ENCODE measurements around the gene FSTL4.

FSTL4 gene

GRCh38 chr5:133403741-133404364 is 208.5 kb downstream of the FSTL4 start:
- Histone ChIP-seq H3K27ac (ENCODE audit: low read depth, low read length, severe bottlenecking) (no peak overlapping the region), H3K36me3 (ENCODE audit: control insufficient read depth, insufficient read depth, low read length) (no peaks in the 10 kb centered on the region), H3K4me3 (ENCODE audit: extremely low read depth, insufficient read depth, low read length, poor library complexity, severe bottlenecking) (no peak overlapping the region), H3K9me3 (ENCODE audit: control insufficient read depth, low read length) (no peaks in the 10 kb centered on the region), H3K4me1 (ENCODE audit: control insufficient read depth, insufficient read depth, low read length, poor library complexity, severe bottlenecking) (peaks cover 6% of the 10 kb centered on the region)
- 90 to 92% methylated on average over 3 to 5 of the region's 5 CpGs for WGBS, 2 experiments (ENCODE audit: insufficient coverage in 2 of 2)

GRCh38 chr5:133402775-133403174 is 209.6 kb downstream of the FSTL4 start:
- H3K36me3 ChIP-seq (ENCODE audit: control insufficient read depth, insufficient read depth, low read length): no peaks in the 10 kb centered on the region
- no peak overlapping the region for H3K27ac ChIP-seq (ENCODE audit: low read depth, low read length, severe bottlenecking)
- 78 to 92% methylated on average over 6 to 11 of the region's 12 CpGs for WGBS, 2 experiments (ENCODE audit: insufficient coverage in 2 of 2)
- no peak overlapping the region for H3K4me3 ChIP-seq (ENCODE audit: extremely low read depth, insufficient read depth, low read length, poor library complexity, severe bottlenecking)
- peaks cover 6% of the 10 kb centered on the region for H3K4me1 ChIP-seq (ENCODE audit: control insufficient read depth, insufficient read depth, low read length, poor library complexity, severe bottlenecking)
- H3K9me3 ChIP-seq (ENCODE audit: control insufficient read depth, low read length): no peaks in the 10 kb centered on the region

GRCh38 chr5:133401731-133402347 is 210.5 kb downstream of the FSTL4 start:
- H3K9me3 ChIP-seq (ENCODE audit: control insufficient read depth, low read length): no peaks in the 10 kb centered on the region
- H3K36me3 ChIP-seq (ENCODE audit: control insufficient read depth, insufficient read depth, low read length): no peaks in the 10 kb centered on the region
- H3K4me1 ChIP-seq (ENCODE audit: control insufficient read depth, insufficient read depth, low read length, poor library complexity, severe bottlenecking): peaks cover 6% of the 10 kb centered on the region
- no peak overlapping the region for H3K4me3 ChIP-seq (ENCODE audit: extremely low read depth, insufficient read depth, low read length, poor library complexity, severe bottlenecking)
- WGBS, 2 experiments (ENCODE audit: insufficient coverage in 2 of 2): 70 to 95% methylated on average over 7 to 8 of the region's 9 CpGs
- H3K27ac ChIP-seq (ENCODE audit: low read depth, low read length, severe bottlenecking): no peak overlapping the region

- peaks cover 6% of the 10 kb centered on the region for H3K4me1 ChIP-seq (ENCODE audit: control insufficient read depth, insufficient read depth, low read length, poor library complexity, severe bottlenecking)
- H3K36me3 ChIP-seq (ENCODE audit: control insufficient read depth, insufficient read depth, low read length): no peaks in the 10 kb centered on the region
- WGBS, 2 experiments (ENCODE audit: insufficient coverage in 2 of 2): 45 to 55% methylated on average over 10 of the region's 10 CpGs
- H3K27ac ChIP-seq (ENCODE audit: low read depth, low read length, severe bottlenecking): no peak overlapping the region
- H3K9me3 ChIP-seq (ENCODE audit: control insufficient read depth, low read length): no peaks in the 10 kb centered on the region
- no peak overlapping the region for H3K4me3 ChIP-seq (ENCODE audit: extremely low read depth, insufficient read depth, low read length, poor library complexity, severe bottlenecking)
Measured at GRCh38 chr5:133400831-133401351, 211.4 kb downstream of the FSTL4 start.

GRCh38 chr5:133400120-133400519 is 212.2 kb downstream of the FSTL4 start:
- H3K27ac ChIP-seq (ENCODE audit: low read depth, low read length, severe bottlenecking): no peak overlapping the region
- 90 to 94% methylated on average over 3 of the region's 3 CpGs for WGBS, 2 experiments (ENCODE audit: insufficient coverage in 2 of 2)
- H3K9me3 ChIP-seq (ENCODE audit: control insufficient read depth, low read length): no peaks in the 10 kb centered on the region
- peaks cover 6% of the 10 kb centered on the region for H3K4me1 ChIP-seq (ENCODE audit: control insufficient read depth, insufficient read depth, low read length, poor library complexity, severe bottlenecking)
- no peak overlapping the region for H3K4me3 ChIP-seq (ENCODE audit: extremely low read depth, insufficient read depth, low read length, poor library complexity, severe bottlenecking)
- H3K36me3 ChIP-seq (ENCODE audit: control insufficient read depth, insufficient read depth, low read length): no peaks in the 10 kb centered on the region

GRCh38 chr5:133399247-133399891 is 213.0 kb downstream of the FSTL4 start:
- Histone ChIP-seq H3K36me3 (ENCODE audit: control insufficient read depth, insufficient read depth, low read length) (no peaks in the 10 kb centered on the region), H3K4me3 (ENCODE audit: extremely low read depth, insufficient read depth, low read length, poor library complexity, severe bottlenecking) (no peak overlapping the region), H3K27ac (ENCODE audit: low read depth, low read length, severe bottlenecking) (no peak overlapping the region), H3K4me1 (ENCODE audit: control insufficient read depth, insufficient read depth, low read length, poor library complexity, severe bottlenecking) (peaks cover 6% of the 10 kb centered on the region), H3K9me3 (ENCODE audit: control insufficient read depth, low read length) (no peaks in the 10 kb centered on the region)
- 82 to 88% methylated on average over 7 to 9 of the region's 10 CpGs for WGBS, 2 experiments (ENCODE audit: insufficient coverage in 2 of 2)

- no peak overlapping the region for H3K4me3 ChIP-seq (ENCODE audit: extremely low read depth, insufficient read depth, low read length, poor library complexity, severe bottlenecking)
- WGBS, 2 experiments (ENCODE audit: insufficient coverage in 2 of 2): 87 to 89% methylated on average over 3 to 4 of the region's 6 CpGs
- no peaks in the 10 kb centered on the region for H3K36me3 ChIP-seq (ENCODE audit: control insufficient read depth, insufficient read depth, low read length)
Measured at GRCh38 chr5:133398646-133399101, 213.7 kb downstream of the FSTL4 start.

GRCh38 chr5:133397990-133398645 is 214.2 kb downstream of the FSTL4 start:
- Histone ChIP-seq H3K36me3 (ENCODE audit: control insufficient read depth, insufficient read depth, low read length) (no peaks in the 10 kb centered on the region), H3K4me3 (ENCODE audit: extremely low read depth, insufficient read depth, low read length, poor library complexity, severe bottlenecking) (no peak overlapping the region), H3K27ac (ENCODE audit: low read depth, low read length, severe bottlenecking) (no peak overlapping the region), H3K9me3 (ENCODE audit: control insufficient read depth, low read length) (no peaks in the 10 kb centered on the region), H3K4me1 (ENCODE audit: control insufficient read depth, insufficient read depth, low read length, poor library complexity, severe bottlenecking) (peaks cover 6% of the 10 kb centered on the region)
- WGBS, 2 experiments (ENCODE audit: insufficient coverage in 2 of 2): 88 to 100% methylated on average over 6 to 7 of the region's 9 CpGs

More at GRCh38 chr5:133398646-133399101, 213.7 kb downstream of the FSTL4 start:
- H3K9me3 ChIP-seq (ENCODE audit: control insufficient read depth, low read length): no peaks in the 10 kb centered on the region
- H3K4me1 ChIP-seq (ENCODE audit: control insufficient read depth, insufficient read depth, low read length, poor library complexity, severe bottlenecking): peaks cover 6% of the 10 kb centered on the region
- no peak overlapping the region for H3K27ac ChIP-seq (ENCODE audit: low read depth, low read length, severe bottlenecking)

GRCh38 chr5:133397348-133397747 is 215.0 kb downstream of the FSTL4 start:
- no peaks in the 10 kb centered on the region for H3K9me3 ChIP-seq (ENCODE audit: control insufficient read depth, low read length)
- no peaks in the 10 kb centered on the region for H3K36me3 ChIP-seq (ENCODE audit: control insufficient read depth, insufficient read depth, low read length)
- H3K4me1 ChIP-seq (ENCODE audit: control insufficient read depth, insufficient read depth, low read length, poor library complexity, severe bottlenecking): peaks cover 6% of the 10 kb centered on the region
- WGBS, 2 experiments (ENCODE audit: insufficient coverage in 2 of 2): 40% methylated on average over 1 of the region's 2 CpGs; no CpG with 5 or more reads in 1 of the 2 experiments
- H3K4me3 ChIP-seq (ENCODE audit: extremely low read depth, insufficient read depth, low read length, poor library complexity, severe bottlenecking): no peak overlapping the region
- H3K27ac ChIP-seq (ENCODE audit: low read depth, low read length, severe bottlenecking): no peak overlapping the region

GRCh38 chr5:133396814-133397213 is 215.5 kb downstream of the FSTL4 start:
- Histone ChIP-seq H3K4me1 (ENCODE audit: control insufficient read depth, insufficient read depth, low read length, poor library complexity, severe bottlenecking) (peaks cover 6% of the 10 kb centered on the region), H3K9me3 (ENCODE audit: control insufficient read depth, low read length) (no peaks in the 10 kb centered on the region), H3K27ac (ENCODE audit: low read depth, low read length, severe bottlenecking) (no peak overlapping the region), H3K36me3 (ENCODE audit: control insufficient read depth, insufficient read depth, low read length) (no peaks in the 10 kb centered on the region), H3K4me3 (ENCODE audit: extremely low read depth, insufficient read depth, low read length, poor library complexity, severe bottlenecking) (no peak overlapping the region)
- WGBS, 2 experiments (ENCODE audit: insufficient coverage in 2 of 2): 80 to 82% methylated on average over 2 to 4 of the region's 7 CpGs
